ENCODE results near the gene ME1. TPM values are rescaled to one million over a fixed set of nuclear protein-coding genes. Genes with fewer than 3 reads are reported as not detected.
"Not testable (repeated sequence)": the region's sequence is repeated elsewhere in the genome, so short reads cannot be mapped to it uniquely, and the experiment has no call there.

Gene ME1
- polyA plus RNA-seq, 6 donors from 2014 or later, result not detected

GRCh38 chr6:83256719-83257118 is 174.1 kb downstream of the ME1 start:
- Mint-ChIP-seq H3K27me3 (peaks cover 4 to 20% (median 12%) of the 10 kb centered on the region in 3 donors), H3K9me3 (peaks cover 0 to 16% (median 3%) of the 10 kb centered on the region in 7 donors)
- H3K4me3 Mint-ChIP-seq; H3K4me1 Mint-ChIP-seq; H3K27ac Mint-ChIP-seq; DNase-seq; H3K36me3 Mint-ChIP-seq; ATAC-seq (ENCODE audit: low read depth in 2 of 2): not testable (repeated sequence)

GRCh38 chr6:83252719-83253118 is 178.1 kb downstream of the ME1 start:
- DNase-seq (no peak), ATAC-seq (ENCODE audit: low read depth in 2 of 2) (no peak)
- peaks cover 16 to 22% (median 16%) of the 10 kb centered on the region in 3 donors for H3K27me3 Mint-ChIP-seq
- H3K4me3 Mint-ChIP-seq, result no peak overlapping the region
- H3K4me1 Mint-ChIP-seq, result no peaks in the 10 kb centered on the region
- peaks cover 0 to 6% (median 2%) of the 10 kb centered on the region in 7 donors for H3K9me3 Mint-ChIP-seq
- no peak overlapping the region for H3K27ac Mint-ChIP-seq
- H3K36me3 Mint-ChIP-seq, result no peaks in the 10 kb centered on the region

GRCh38 chr6:83250235-83250634 is 180.6 kb downstream of the ME1 start:
- peak overlapping the region in 1 of 6 donors; percentile 59 for H3K27ac Mint-ChIP-seq
- ATAC-seq (ENCODE audit: low read depth in 2 of 2), result no peak
- no peaks in the 10 kb centered on the region for H3K36me3 Mint-ChIP-seq
- H3K27me3 Mint-ChIP-seq, result peaks cover 16 to 23% (median 16%) of the 10 kb centered on the region in 3 donors
- peaks cover 0 to 2% (median 0%) of the 10 kb centered on the region in 7 donors for H3K9me3 Mint-ChIP-seq
- no peaks in the 10 kb centered on the region for H3K4me1 Mint-ChIP-seq
- DNase-seq, result no peak
- no peak overlapping the region for H3K4me3 Mint-ChIP-seq

- Mint-ChIP-seq H3K4me3 (no peak overlapping the region), H3K27me3 (peaks cover 10 to 32% (median 22%) of the 10 kb centered on the region in 3 donors), H3K36me3 (no peaks in the 10 kb centered on the region), H3K27ac (no peak overlapping the region), H3K9me3 (peaks cover 0 to 2% (median 0%) of the 10 kb centered on the region in 7 donors), H3K4me1 (no peaks in the 10 kb centered on the region)
- DNase-seq, result no peak
- ATAC-seq (ENCODE audit: low read depth in 2 of 2), result no peak
Observed at GRCh38 chr6:83247471-83247870, 183.4 kb downstream of the ME1 start.

- H3K27ac Mint-ChIP-seq, result no peak overlapping the region
- no peaks in the 10 kb centered on the region for H3K9me3 Mint-ChIP-seq
- H3K36me3 Mint-ChIP-seq, result no peaks in the 10 kb centered on the region
- H3K4me1 Mint-ChIP-seq, result no peaks in the 10 kb centered on the region
- no peak overlapping the region for H3K4me3 Mint-ChIP-seq
- no peak for ATAC-seq (ENCODE audit: low read depth in 2 of 2)
- no peak for DNase-seq
- H3K27me3 Mint-ChIP-seq, result peaks cover 6 to 17% (median 13%) of the 10 kb centered on the region in 3 donors
Observed at GRCh38 chr6:83231146-83231545, 199.7 kb downstream of the ME1 start.

GRCh38 chr6:83226517-83226916 is 204.3 kb downstream of the ME1 start:
- Mint-ChIP-seq H3K9me3 (no peaks in the 10 kb centered on the region), H3K27me3 (peaks cover 0 to 7% (median 0%) of the 10 kb centered on the region in 3 donors), H3K27ac (no peak overlapping the region), H3K36me3 (no peaks in the 10 kb centered on the region), H3K4me3 (no peak overlapping the region), H3K4me1 (no peaks in the 10 kb centered on the region)
- ATAC-seq (ENCODE audit: low read depth in 2 of 2), result no peak
- DNase-seq, result no peak

GRCh38 chr6:83221889-83222479 is 208.9 kb downstream of the ME1 start:
- ATAC-seq (ENCODE audit: low read depth in 2 of 2), result no peak
- Mint-ChIP-seq H3K27ac (no peak overlapping the region), H3K4me1 (no peaks in the 10 kb centered on the region), H3K36me3 (no peaks in the 10 kb centered on the region), H3K4me3 (no peak overlapping the region), H3K27me3 (peaks cover 5 to 8% (median 7%) of the 10 kb centered on the region in 3 donors), H3K9me3 (no peaks in the 10 kb centered on the region)
- DNase-seq, result no peak

- Mint-ChIP-seq H3K4me3 (no peak overlapping the region), H3K9me3 (no peaks in the 10 kb centered on the region), H3K36me3 (no peaks in the 10 kb centered on the region), H3K27me3 (peaks cover 5 to 8% (median 7%) of the 10 kb centered on the region in 3 donors), H3K4me1 (no peaks in the 10 kb centered on the region), H3K27ac (peak overlapping the region in 1 of 6 donors; percentile 2)
- DNase-seq (no peak), ATAC-seq (ENCODE audit: low read depth in 2 of 2) (no peak)
Observed at GRCh38 chr6:83221276-83221675, 209.6 kb downstream of the ME1 start.

GRCh38 chr6:83220121-83220520 is 210.7 kb downstream of the ME1 start:
- no peak for DNase-seq
- H3K27me3 Mint-ChIP-seq, result peaks cover 5 to 8% (median 7%) of the 10 kb centered on the region in 3 donors
- H3K27ac Mint-ChIP-seq, result no peak overlapping the region
- ATAC-seq (ENCODE audit: low read depth in 2 of 2), result no peak
- no peaks in the 10 kb centered on the region for H3K9me3 Mint-ChIP-seq
- H3K4me1 Mint-ChIP-seq, result no peaks in the 10 kb centered on the region
- no peaks in the 10 kb centered on the region for H3K36me3 Mint-ChIP-seq
- no peak overlapping the region for H3K4me3 Mint-ChIP-seq

GRCh38 chr6:83218646-83219045 is 212.2 kb downstream of the ME1 start:
- Mint-ChIP-seq H3K9me3 (no peaks in the 10 kb centered on the region), H3K4me3 (no peak overlapping the region), H3K27ac (no peak overlapping the region), H3K27me3 (peaks cover 11 to 19% (median 13%) of the 10 kb centered on the region in 3 donors), H3K36me3 (no peaks in the 10 kb centered on the region), H3K4me1 (no peaks in the 10 kb centered on the region)
- ATAC-seq (ENCODE audit: low read depth in 2 of 2) (no peak), DNase-seq (no peak)

- H3K27ac Mint-ChIP-seq, result peak overlapping the region in 1 of 6 donors; percentile 8
- H3K27me3 Mint-ChIP-seq, result peaks cover 19 to 29% (median 19%) of the 10 kb centered on the region in 3 donors
- no peak for ATAC-seq (ENCODE audit: low read depth in 2 of 2)
- H3K4me3 Mint-ChIP-seq, result no peak overlapping the region
- no peaks in the 10 kb centered on the region for H3K36me3 Mint-ChIP-seq
- no peaks in the 10 kb centered on the region for H3K9me3 Mint-ChIP-seq
- DNase-seq, result no peak
- H3K4me1 Mint-ChIP-seq, result no peaks in the 10 kb centered on the region
Observed at GRCh38 chr6:83216806-83217205, 214.0 kb downstream of the ME1 start.

- no peaks in the 10 kb centered on the region for H3K4me1 Mint-ChIP-seq
- ATAC-seq (ENCODE audit: low read depth in 2 of 2), result peak; percentile 93 to 98
- H3K4me3 Mint-ChIP-seq, result no peak overlapping the region
- peak overlapping the region in 1 of 6 donors; percentile 64 for H3K27ac Mint-ChIP-seq
- H3K36me3 Mint-ChIP-seq, result no peaks in the 10 kb centered on the region
- no peaks in the 10 kb centered on the region for H3K9me3 Mint-ChIP-seq
- peak; percentile 51 for DNase-seq
- H3K27me3 Mint-ChIP-seq, result peaks cover 23 to 28% (median 25%) of the 10 kb centered on the region in 3 donors
Observed at GRCh38 chr6:83215131-83216047, 215.5 kb downstream of the ME1 start.

GRCh38 chr6:83202031-83202430 is 228.8 kb downstream of the ME1 start:
- Mint-ChIP-seq H3K4me1 (peaks cover 0 to 3% (median 0%) of the 10 kb centered on the region in 3 donors), H3K4me3 (no peak overlapping the region), H3K27ac (no peak overlapping the region), H3K27me3 (peaks cover 8 to 11% (median 10%) of the 10 kb centered on the region in 3 donors), H3K36me3 (no peaks in the 10 kb centered on the region), H3K9me3 (peaks cover 0 to 2% (median 0%) of the 10 kb centered on the region in 7 donors)
- ATAC-seq (ENCODE audit: low read depth in 2 of 2) (no peak), DNase-seq (no peak)

GRCh38 chr6:83199863-83200225 is 231.0 kb downstream of the ME1 start:
- Mint-ChIP-seq H3K27me3 (no peaks in the 10 kb centered on the region), H3K4me3 (no peak overlapping the region), H3K36me3 (no peaks in the 10 kb centered on the region), H3K27ac (no peak overlapping the region), H3K9me3 (peaks cover 0 to 3% (median 0%) of the 10 kb centered on the region in 7 donors), H3K4me1 (peaks cover 0 to 14% (median 7%) of the 10 kb centered on the region in 3 donors)
- ATAC-seq (ENCODE audit: low read depth in 2 of 2) (no peak), DNase-seq (no peak)
